Neural progenitor cell (in vitro differentiated cells): ENCODE measurements around the gene ADNP2.

Experiments
- CTCF ChIP-seq: fragments of 200-600 bp; sonication (generic); IDR thresholded peaks from 2 replicates; pipeline ENCODE4 v1.5.1; 2017; ENCODE audit warnings: antibody characterized with exemption, mild to moderate bottlenecking
- EZH2 ChIP-seq: fragments of 200-600 bp; sonication (generic); IDR thresholded peaks from 2 replicates; pipeline ENCODE4 v1.6.1; 2017; ENCODE audit warnings: antibody characterized with exemption, mild to moderate bottlenecking, moderate library complexity

GRCh38 chr18:80097201-80097600 is 11.9 kb upstream of the ADNP2 start:
- TF ChIP-seq CTCF = no peak
- TF ChIP-seq EZH2 = no peak
